ENCODE results near the gene NDUFS1.
"Not testable (repeated sequence)": the region's sequence is repeated elsewhere in the genome, so short reads cannot be mapped to it uniquely, and the experiment has no call there.

Gene NDUFS1

GRCh38 chr2:206160807-206161179, 1.5 kb upstream of the NDUFS1 start:
- DNase-seq, result no peak

- DNase-seq, result no peak
These were observed 1.0 kb upstream of the NDUFS1 start for GRCh38 chr2:206160125-206160806.

GRCh38 chr2:206158563-206159345, 490 bp downstream of the NDUFS1 start:
- DNase-seq, result no peak

GRCh38 chr2:206157014-206157413, 2.2 kb downstream of the NDUFS1 start:
- DNase-seq, result not testable (repeated sequence)

GRCh38 chr2:206154197-206154596, 5.0 kb downstream of the NDUFS1 start:
- no peak for DNase-seq

GRCh38 chr2:206150631-206151030, 8.6 kb downstream of the NDUFS1 start:
- DNase-seq, result no peak

GRCh38 chr2:206150168-206150567, 9.1 kb downstream of the NDUFS1 start:
- DNase-seq, result no peak

- no peak for DNase-seq
These were observed 9.9 kb downstream of the NDUFS1 start for GRCh38 chr2:206149330-206149729.

GRCh38 chr2:206145665-206146064, 13.6 kb downstream of the NDUFS1 start:
- no peak for DNase-seq

GRCh38 chr2:206144383-206144782, 14.9 kb downstream of the NDUFS1 start:
- no peak for DNase-seq

GRCh38 chr2:206143451-206143850, 15.8 kb downstream of the NDUFS1 start:
- DNase-seq, result no peak

- DNase-seq, result no peak
These were observed 31.6 kb downstream of the NDUFS1 start for GRCh38 chr2:206127656-206128055.

- DNase-seq, result no peak
These were observed 33.3 kb downstream of the NDUFS1 start for GRCh38 chr2:206125901-206126300.

GRCh38 chr2:206122569-206122968, 36.7 kb downstream of the NDUFS1 start:
- not testable (repeated sequence) for DNase-seq

GRCh38 chr2:206116278-206116677, 43.0 kb downstream of the NDUFS1 start:
- no peak for DNase-seq

- DNase-seq, result no peak
These were observed 44.1 kb downstream of the NDUFS1 start for GRCh38 chr2:206115026-206115578.

GRCh38 chr2:206112846-206113547, 46.2 kb downstream of the NDUFS1 start:
- DNase-seq, result no peak

GRCh38 chr2:206112108-206112507, 47.1 kb downstream of the NDUFS1 start:
- DNase-seq, result no peak

GRCh38 chr2:206108713-206109112, 50.5 kb downstream of the NDUFS1 start:
- no peak for DNase-seq

GRCh38 chr2:206105541-206105940, 53.7 kb downstream of the NDUFS1 start:
- no peak for DNase-seq

GRCh38 chr2:206105038-206105437, 54.2 kb downstream of the NDUFS1 start:
- DNase-seq, result no peak

GRCh38 chr2:206098872-206099271, 60.4 kb downstream of the NDUFS1 start:
- DNase-seq, result not testable (repeated sequence)

GRCh38 chr2:206098471-206098870, 60.8 kb downstream of the NDUFS1 start:
- DNase-seq, result no peak

GRCh38 chr2:206096876-206097275, 62.4 kb downstream of the NDUFS1 start:
- DNase-seq, result no peak

Data from NCI-H1092 (cell line).